GM12801 (cell line): ENCODE data around the gene CLEC18C.
"Not testable (repeated sequence)": the region's sequence is repeated elsewhere in the genome, so short reads cannot be mapped to it uniquely, and the experiment has no call there.

Experiments
- CTCF ChIP-seq: IDR thresholded peaks from one replicate; pipeline ENCODE4 v1.5.1; 2011; ENCODE audit warnings: control low read depth; ENCODE audit not compliant: insufficient read length; ENCODE audit errors: extremely low read depth

CLEC18C gene

GRCh38 chr16:70173212-70173837 lies at the start of gene CLEC18C:
Gene CLEC18C, plus strand, starts transcription at chr16:70173787. Its CDS starts 492 bp downstream, at chr16:70174279.
- TF ChIP-seq CTCF: not testable (repeated sequence)

GRCh38 chr16:70151391-70151790 lies 22.2 kb upstream of the CLEC18C start:
- no peak for TF ChIP-seq CTCF

GRCh38 chr16:70151941-70152509 lies 21.6 kb upstream of the CLEC18C start:
- no peak for TF ChIP-seq CTCF

- TF ChIP-seq CTCF: no peak
These were observed 20.8 kb upstream of the CLEC18C start for GRCh38 chr16:70152578-70153302.

GRCh38 chr16:70156207-70156978 lies 17.2 kb upstream of the CLEC18C start:
- no peak for TF ChIP-seq CTCF

GRCh38 chr16:70157105-70157476 lies 16.5 kb upstream of the CLEC18C start:
- TF ChIP-seq CTCF: no peak
